WTC11 (cell line): ENCODE data around the gene GPC2. TPM values are rescaled to one million over a fixed set of nuclear protein-coding genes. Genes with fewer than 3 reads are reported as not detected.

Experiments
- ATAC-seq: fragments of 200-7000 bp; cut with Tn5 transposase; 2 replicates; pipeline ENCODE4 v1.10.0; 2021; ENCODE audit warnings: mild to moderate bottlenecking, moderate library complexity
- CTCF ChIA-PET: fragments of 300-600 bp; sonication (Branson Sonifier 250); formaldehyde crosslinking; loops from one replicate; lab custom pipeline; 2021; ENCODE audit warnings: antibody characterized with exemption; lab: Charles Lee
- POLR2A ChIA-PET: fragments of 350-600 bp; sonication (Branson Sonifier 250); formaldehyde crosslinking; loops from one replicate; lab custom pipeline; 2021; ENCODE audit warnings: antibody characterized with exemption; lab: Charles Lee
- DNase-seq: peaks from one replicate; pipeline ENCODE4 v3.0.0; 2021; ENCODE audit warnings: low spot score
- H3K27ac Mint-ChIP-seq: 2 replicates; pipeline ENCODE4 v1.8.0; 2021; ENCODE audit warnings: mixed read lengths
- H3K27me3 Mint-ChIP-seq: 2 replicates; pipeline ENCODE4 v1.8.0; 2021; ENCODE audit warnings: low read depth, mild to moderate bottlenecking, moderate library complexity, mixed read lengths
- H3K36me3 Mint-ChIP-seq: 2 replicates; pipeline ENCODE4 v1.8.0; 2021; ENCODE audit warnings: mixed read lengths
- H3K4me1 Mint-ChIP-seq: 2 replicates; pipeline ENCODE4 v1.8.0; 2022; ENCODE audit warnings: mixed read lengths
- H3K4me3 Mint-ChIP-seq: 2 replicates; pipeline ENCODE4 v1.8.0; 2021; ENCODE audit warnings: mild to moderate bottlenecking, moderate library complexity, mixed read lengths
- H3K9me3 Mint-ChIP-seq: 2 replicates; pipeline ENCODE4 v1.8.0; 2021; ENCODE audit warnings: mixed read lengths
- ATF3 ChIP-seq: sonication (generic); formaldehyde crosslinking; conservative IDR thresholded peaks from 2 replicates; pipeline ENCODE4 v1.8.1; 2022; ENCODE audit warnings: mild to moderate bottlenecking, missing genetic modification reagents
- CREM ChIP-seq: sonication (generic); formaldehyde crosslinking; IDR thresholded peaks from 2 replicates; pipeline ENCODE4 v1.8.1; 2022; ENCODE audit warnings: mild to moderate bottlenecking, missing genetic modification reagents, moderate library complexity
- CTCF ChIP-seq: fragments of 200-600 bp; IDR thresholded peaks from 2 replicates; pipeline ENCODE4 v1.8.0; 2022; ENCODE audit warnings: antibody characterized with exemption
- ELF4 ChIP-seq: sonication (generic); formaldehyde crosslinking; IDR thresholded peaks from 2 replicates; pipeline ENCODE4 v1.8.1; 2022; ENCODE audit warnings: low read depth, mild to moderate bottlenecking, moderate library complexity, missing genetic modification reagents
- EMX1 ChIP-seq: fragments of 250-450 bp; sonication (Bioruptor Pico); IDR thresholded peaks from 2 replicates; pipeline ENCODE4 v1.8.0; 2021; ENCODE audit warnings: mild to moderate bottlenecking
- ERG ChIP-seq: fragments of 250-450 bp; sonication (Bioruptor Pico); IDR thresholded peaks from 2 replicates; pipeline ENCODE4 v1.8.0; 2021; ENCODE audit warnings: mild to moderate bottlenecking
- ESRRA ChIP-seq: sonication (generic); formaldehyde crosslinking; IDR thresholded peaks from 2 replicates; pipeline ENCODE4 v1.8.1; 2022; ENCODE audit warnings: mild to moderate bottlenecking, missing genetic modification reagents, borderline replicate concordance
- FOXJ3 ChIP-seq: sonication (generic); formaldehyde crosslinking; IDR thresholded peaks from 2 replicates; pipeline ENCODE4 v1.9.0; 2021; ENCODE audit warnings: missing genetic modification reagents, mild to moderate bottlenecking, borderline replicate concordance
- GRHL2 ChIP-seq: fragments of 250-450 bp; sonication (Bioruptor Pico); IDR thresholded peaks from 2 replicates; pipeline ENCODE4 v1.8.0; 2022; ENCODE audit warnings: mild to moderate bottlenecking, moderate library complexity; ENCODE audit not compliant: insufficient replicate concordance, severe bottlenecking
- MLX ChIP-seq: sonication (generic); formaldehyde crosslinking; IDR thresholded peaks from 2 replicates; pipeline ENCODE4 v1.8.1; 2023; ENCODE audit warnings: mild to moderate bottlenecking, missing genetic modification reagents, moderate library complexity
- NFATC4 ChIP-seq: fragments of 250-450 bp; sonication (Bioruptor Pico); IDR thresholded peaks from 2 replicates; pipeline ENCODE4 v1.9.0; 2021; ENCODE audit warnings: mild to moderate bottlenecking
- NFE2L1 ChIP-seq: sonication (generic); formaldehyde crosslinking; IDR thresholded peaks from 2 replicates; pipeline ENCODE4 v1.8.1; 2023; ENCODE audit warnings: missing genetic modification reagents
- PRDM15 ChIP-seq: sonication (generic); formaldehyde crosslinking; IDR thresholded peaks from 2 replicates; pipeline ENCODE4 v1.8.0; 2022; ENCODE audit warnings: missing genetic modification reagents
- PRRX2 ChIP-seq: fragments of 250-450 bp; sonication (Bioruptor Pico); IDR thresholded peaks from 2 replicates; pipeline ENCODE4 v1.8.0; 2021; ENCODE audit warnings: mild to moderate bottlenecking
- RELA ChIP-seq: sonication (generic); formaldehyde crosslinking; IDR thresholded peaks from 2 replicates; pipeline ENCODE4 v1.8.1; 2022; ENCODE audit warnings: missing genetic modification reagents, mild to moderate bottlenecking, borderline replicate concordance
- STAT6 ChIP-seq: sonication (generic); formaldehyde crosslinking; conservative IDR thresholded peaks from 2 replicates; pipeline ENCODE4 v1.8.1; 2023; ENCODE audit warnings: mild to moderate bottlenecking, low read depth, missing genetic modification reagents, moderate library complexity
- ZNF512 ChIP-seq: sonication (generic); formaldehyde crosslinking; IDR thresholded peaks from 2 replicates; pipeline ENCODE4 v1.8.1; 2022; ENCODE audit warnings: missing genetic modification reagents, borderline replicate concordance
- ZNF532 ChIP-seq: fragments of 250-450 bp; sonication (Bioruptor Pico); IDR thresholded peaks from 2 replicates; pipeline ENCODE4 v1.9.0; 2021; ENCODE audit warnings: mild to moderate bottlenecking, borderline replicate concordance
- total RNA-seq: library from RNA; stranded (reverse); gene quantifications from 3 replicates; pipeline ENCODE4 v1.2.3, GENCODE V29; 2021

GPC2 gene
- total RNA-seq, 1 experiment from 2014 or later = 52.1 TPM

- CTCF ChIA-PET = interaction anchor here (0.6 to 2.1 kb wide), 6 partner anchors 14 to 701 kb away, joined by 3 to 5 read pairs (median 3); partner anchors contain the start of gene AP4M1
- Mint-ChIP-seq H3K36me3 (peaks cover 2% of the 10 kb centered on the region; the same call in 1 of the 2 replicates), H3K27ac (peak within 1 kb of the TSS; percentile 99), H3K27me3 (peaks cover 15% of the 10 kb centered on the region), H3K4me1 (peaks cover 15% of the 10 kb centered on the region), H3K9me3 (no peaks in the 10 kb centered on the region), H3K4me3 (peak within 1 kb of the TSS; percentile 99)
- DNase-seq (peak; percentile 86), ATAC-seq (peak; percentile 62)
- POLR2A ChIA-PET = interaction anchor here (0.6 to 2.3 kb wide), 5 partner anchors 22 to 529 kb away, joined by 3 to 21 read pairs (median 3); partner anchors contain the start of genes AP4M1, LAMTOR4, MCM7 and TMEM225B
- TF ChIP-seq ATF3 = no peak
- no peak for TF ChIP-seq EMX1 (CRISPR knock-in tag)
- TF ChIP-seq CREM = peak; percentile 61; the same call in 1 of the 2 replicates
- peak; percentile 12; the same call in 1 of the 2 replicates for TF ChIP-seq NFE2L1 (CRISPR knock-in tag)
- no peak for TF ChIP-seq FOXJ3 (CRISPR knock-in tag)
- no peak for TF ChIP-seq ESRRA (CRISPR knock-in tag)
- no peak for TF ChIP-seq PRDM15 (CRISPR knock-in tag)
- TF ChIP-seq ELF4 (CRISPR knock-in tag) = no peak
- no peak for TF ChIP-seq STAT6 (CRISPR knock-in tag)
- TF ChIP-seq GRHL2 (CRISPR knock-in tag) = no peak
- TF ChIP-seq RELA (CRISPR knock-in tag) = no peak
- no peak for TF ChIP-seq PRRX2 (CRISPR knock-in tag)
- no peak for TF ChIP-seq CTCF
- peak; percentile 23; the same call in 1 of the 2 replicates for TF ChIP-seq ERG (CRISPR knock-in tag)
- TF ChIP-seq ZNF512 (CRISPR knock-in tag) = no peak
- no peak; the same call in 1 of the 2 replicates for TF ChIP-seq MLX
- TF ChIP-seq NFATC4 (CRISPR knock-in tag) = no peak
- TF ChIP-seq ZNF532 = no peak
Measured at GRCh38 chr7:100126931-100127865, 50.0 kb downstream of the GPC2 start, which contains the start of gene MBLAC1. TSS of gene MBLAC1 (plus strand) at chr7:100126967. CDS start at chr7:100127396, 429 bp downstream.
